Skeletal muscle satellite cell (primary cell): Measurements from ENCODE around the gene TNFSF8.

Experiments
- H3K27me3 ChIP-seq: 2 replicates; pipeline ENCODE4 v1.7.0; 2013; ENCODE audit warnings: low read length; ENCODE audit not compliant: control insufficient read depth, insufficient read depth
- H3K36me3 ChIP-seq: 2 replicates; pipeline ENCODE4 v1.7.0; 2013; ENCODE audit warnings: mild to moderate bottlenecking, control low read depth, low read length; ENCODE audit not compliant: insufficient read depth
- H3K4me1 ChIP-seq: 2 replicates; pipeline ENCODE4 v1.7.0; 2013; ENCODE audit warnings: low read length; ENCODE audit not compliant: control insufficient read depth, insufficient read depth
- H3K4me2 ChIP-seq: 2 replicates; pipeline ENCODE4 v1.7.0; 2013; ENCODE audit warnings: mild to moderate bottlenecking, low read length
- H3K4me3 ChIP-seq: 2 replicates; pipeline ENCODE4 v1.7.0; 2013; ENCODE audit warnings: low read length
- H3K9ac ChIP-seq: 2 replicates; pipeline ENCODE4 v1.7.0; 2013; ENCODE audit warnings: mild to moderate bottlenecking, low read depth, low read length, moderate library complexity
- H3K9me3 ChIP-seq: replicated peaks from 2 replicates; pipeline ENCODE4 v1.7.0; 2013; ENCODE audit warnings: mild to moderate bottlenecking, control low read depth, low read length

Gene TNFSF8

DNA sequence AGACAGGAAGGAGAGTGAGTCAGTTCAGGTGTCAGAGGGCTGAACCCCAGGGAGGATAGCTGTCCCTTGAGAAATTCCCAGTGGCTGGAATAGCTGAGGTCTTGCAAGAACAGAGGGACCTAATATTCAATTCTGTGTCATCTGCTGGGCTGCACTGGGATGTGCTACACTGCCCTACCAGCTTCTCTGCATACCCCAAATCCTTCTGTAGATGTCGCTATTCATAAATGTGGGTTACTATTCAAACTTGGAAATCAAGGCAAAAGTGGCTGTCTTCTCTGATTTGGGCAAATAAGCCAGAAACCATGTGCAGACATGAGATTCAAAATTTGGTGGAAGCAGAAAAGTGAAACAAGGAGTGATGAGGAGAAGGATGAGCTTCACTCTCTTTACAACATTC, 16.3 kb downstream of the TNFSF8 start:
- Histone ChIP-seq H3K4me1 (peaks cover 5% of the 10 kb centered on the region), H3K36me3 (no peaks in the 10 kb centered on the region), H3K4me3 (no peak overlapping the region), H3K9ac (no peak overlapping the region), H3K27me3 (peaks cover 44% of the 10 kb centered on the region), H3K4me2 (no peak overlapping the region), H3K9me3 (no peaks in the 10 kb centered on the region)

- H3K9ac ChIP-seq = no peak overlapping the region
- H3K36me3 ChIP-seq = no peaks in the 10 kb centered on the region
- H3K9me3 ChIP-seq = no peaks in the 10 kb centered on the region
- H3K4me2 ChIP-seq = no peak overlapping the region
- H3K4me3 ChIP-seq = no peak overlapping the region
- peaks cover 44% of the 10 kb centered on the region for H3K27me3 ChIP-seq
- peaks cover 5% of the 10 kb centered on the region for H3K4me1 ChIP-seq
These were observed 16.7 kb downstream of the TNFSF8 start for GRCh38 chr9:114913656-114914055.

- Histone ChIP-seq H3K4me1 (peaks cover 7% of the 10 kb centered on the region), H3K36me3 (no peaks in the 10 kb centered on the region), H3K4me3 (no peak overlapping the region), H3K4me2 (no peak overlapping the region), H3K27me3 (peaks cover 43% of the 10 kb centered on the region), H3K9me3 (no peaks in the 10 kb centered on the region), H3K9ac (no peak overlapping the region)
These were observed 17.2 kb downstream of the TNFSF8 start for GRCh38 chr9:114913217-114913616.

GRCh38 chr9:114911167-114911821, 19.1 kb downstream of the TNFSF8 start:
- peaks cover 10% of the 10 kb centered on the region for H3K4me1 ChIP-seq
- no peaks in the 10 kb centered on the region for H3K36me3 ChIP-seq
- peaks cover 25% of the 10 kb centered on the region for H3K27me3 ChIP-seq
- H3K4me3 ChIP-seq = no peak overlapping the region
- H3K9me3 ChIP-seq = no peaks in the 10 kb centered on the region
- no peak overlapping the region for H3K4me2 ChIP-seq
- no peak overlapping the region for H3K9ac ChIP-seq

GRCh38 chr9:114910541-114910940, 19.9 kb downstream of the TNFSF8 start:
- Histone ChIP-seq H3K36me3 (no peaks in the 10 kb centered on the region), H3K9me3 (no peaks in the 10 kb centered on the region), H3K4me3 (no peak overlapping the region), H3K4me1 (peaks cover 10% of the 10 kb centered on the region), H3K4me2 (no peak overlapping the region), H3K27me3 (peaks cover 19% of the 10 kb centered on the region), H3K9ac (no peak overlapping the region)

GRCh38 chr9:114909661-114910060, 20.7 kb downstream of the TNFSF8 start:
- Histone ChIP-seq H3K4me1 (peaks cover 10% of the 10 kb centered on the region), H3K9ac (no peak overlapping the region), H3K27me3 (peaks cover 16% of the 10 kb centered on the region), H3K4me2 (no peak overlapping the region), H3K4me3 (no peak overlapping the region), H3K9me3 (no peaks in the 10 kb centered on the region), H3K36me3 (no peaks in the 10 kb centered on the region)

- no peak overlapping the region for H3K4me2 ChIP-seq
- peaks cover 10% of the 10 kb centered on the region for H3K4me1 ChIP-seq
- H3K4me3 ChIP-seq = no peak overlapping the region
These were observed 21.5 kb downstream of the TNFSF8 start for GRCh38 chr9:114908805-114909448.

GRCh38 chr9:114908104-114908622, 22.2 kb downstream of the TNFSF8 start:
- Histone ChIP-seq H3K36me3 (no peaks in the 10 kb centered on the region), H3K9ac (no peak overlapping the region), H3K27me3 (peaks cover 4% of the 10 kb centered on the region), H3K4me2 (no peak overlapping the region), H3K9me3 (no peaks in the 10 kb centered on the region), H3K4me3 (no peak overlapping the region), H3K4me1 (peaks cover 11% of the 10 kb centered on the region)

More at GRCh38 chr9:114908805-114909448, 21.5 kb downstream of the TNFSF8 start:
- Histone ChIP-seq H3K9ac (no peak overlapping the region), H3K27me3 (peaks cover 11% of the 10 kb centered on the region), H3K9me3 (no peaks in the 10 kb centered on the region), H3K36me3 (no peaks in the 10 kb centered on the region)

- H3K9me3 ChIP-seq = no peaks in the 10 kb centered on the region
- no peaks in the 10 kb centered on the region for H3K27me3 ChIP-seq
- H3K36me3 ChIP-seq = no peaks in the 10 kb centered on the region
- no peak overlapping the region for H3K4me2 ChIP-seq
- H3K4me3 ChIP-seq = no peak overlapping the region
- peaks cover 22% of the 10 kb centered on the region for H3K4me1 ChIP-seq
- H3K9ac ChIP-seq = no peak overlapping the region
These were observed 23.3 kb downstream of the TNFSF8 start for GRCh38 chr9:114906922-114907571.

DNA sequence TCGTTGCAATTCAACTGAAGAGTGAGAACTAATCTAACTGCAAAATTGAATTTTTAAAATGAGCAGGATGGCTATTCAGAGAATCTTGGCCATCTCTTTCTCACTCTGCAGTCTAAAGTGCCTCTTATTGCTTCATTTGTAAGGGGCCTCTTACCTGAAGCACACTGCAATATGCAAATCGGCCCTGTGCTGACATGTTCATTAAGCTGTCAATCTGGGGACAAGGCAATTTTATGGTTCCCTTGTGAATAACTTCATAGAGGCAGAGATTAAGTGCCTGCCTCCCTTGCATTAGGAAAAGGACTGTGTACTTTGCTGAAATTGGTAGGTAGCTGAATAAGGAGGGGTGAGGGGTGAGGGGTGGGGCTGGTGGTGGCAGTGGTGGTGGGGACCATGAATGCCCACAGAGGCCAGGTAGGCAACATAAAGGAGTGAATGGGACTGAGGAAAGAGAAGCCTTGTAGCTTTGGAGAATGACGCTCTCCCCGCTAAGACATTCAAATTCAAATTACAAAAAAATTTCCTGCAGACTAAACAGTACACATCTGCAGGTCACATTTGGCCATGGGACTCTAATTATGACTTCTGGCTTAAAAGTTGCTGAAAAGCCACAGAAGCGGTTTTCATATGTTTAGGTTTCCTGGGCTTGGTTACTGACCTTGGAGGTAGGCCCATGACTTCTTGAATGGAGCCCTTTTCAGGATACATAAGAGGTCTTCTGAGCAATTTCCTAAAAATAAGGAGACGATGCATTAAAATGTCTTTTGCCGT, 25.0 kb downstream of the TNFSF8 start:
- H3K4me3 ChIP-seq = no peak overlapping the region
- peaks cover 33% of the 10 kb centered on the region for H3K4me1 ChIP-seq
- no peaks in the 10 kb centered on the region for H3K36me3 ChIP-seq
- no peak overlapping the region for H3K9ac ChIP-seq
- H3K27me3 ChIP-seq = no peaks in the 10 kb centered on the region
- no peak overlapping the region for H3K4me2 ChIP-seq
- no peaks in the 10 kb centered on the region for H3K9me3 ChIP-seq
